K562 (cell line): ENCODE results near the gene MOB1A. TPM values are rescaled to one million over a fixed set of nuclear protein-coding genes. Genes with fewer than 3 reads are reported as not detected.

Experiments used
- CC2D1A ChIP-seq: fragments of 450-650 bp; IDR thresholded peaks from 2 replicates; pipeline ENCODE4 v1.6.1; 2017; ENCODE audit warnings: mild to moderate bottlenecking
- FOXK1 ChIP-seq: sonication (generic); formaldehyde crosslinking; IDR thresholded peaks from 2 replicates; pipeline ENCODE4 v1.8.0; 2022; ENCODE audit warnings: missing genetic modification reagents, mild to moderate bottlenecking, borderline replicate concordance
- GTF2E2 ChIP-seq: fragments of 200-800 bp; sonication (Bioruptor generic); IDR thresholded peaks from 2 replicates; pipeline ENCODE4 v1.6.1; 2016; ENCODE audit warnings: missing genetic modification characterization, missing compliant biosample characterization
- MEIS2 ChIP-seq: fragments of 450-650 bp; IDR thresholded peaks from 2 replicates; pipeline ENCODE4 v1.6.1; 2014; ENCODE audit warnings: mild to moderate bottlenecking; ENCODE audit not compliant: partially characterized antibody
- RBM25 ChIP-seq: fragments of 200-400 bp; formaldehyde crosslinking; IDR thresholded peaks from 2 replicates; pipeline ENCODE4 v1.6.1; 2018; ENCODE audit warnings: low read length, low read depth, moderate library complexity; ENCODE audit not compliant: severe bottlenecking
- ZNF232 ChIP-seq: sonication (generic); formaldehyde crosslinking; IDR thresholded peaks from 2 replicates; pipeline ENCODE4 v1.8.0; 2022; ENCODE audit warnings: mild to moderate bottlenecking, missing genetic modification reagents
- ZNF766 ChIP-seq: fragments of 200-800 bp; sonication (Bioruptor generic); conservative IDR thresholded peaks from 2 replicates; pipeline ENCODE4 v1.6.1; 2016; ENCODE audit warnings: missing genetic modification characterization, missing compliant biosample characterization
- polyA plus RNA-seq, 8 experiments: library from polyadenylated mRNA; depleted of rRNA in 4 of 8; stranded (reverse) in 5 of 8; unstranded in 3 of 8; fragments of >200 nt; fragmentation: Nextera tagmentation in 2 of 8; fragmentation: Illumina TruSeq in 1 of 8; extraction: Ambion mirVana in 2 of 8; extraction: Trizol in 1 of 8; gene quantifications; 2 replicates each; pipeline versions ENCODE4 v1.2.1 to v1.2.3, GENCODE V29; 2011 to 2014; ENCODE audit warnings: inconsistent platforms in 1 of 8, missing spikeins in 1 of 8
- total RNA-seq, 7 experiments: library from RNA; depleted of rRNA in 6 of 7; stranded (reverse); fragments of >200 nt in 6 of 7; fragmentation: Illumina TruSeq in 2 of 7; extraction: Trizol in 2 of 7; gene quantifications; 2 replicates each; pipeline versions ENCODE4 v1.2.1 to v1.2.3, GENCODE V29; 2011 to 2021; ENCODE audit warnings: low replicate concordance in 1 of 7
- TF ChIP-seq, protein P1 (sequence below): fragments of 200-600 bp; sonication (generic); IDR thresholded peaks from one replicate; pipeline ENCODE4 v1.6.1; 2012; ENCODE audit warnings: mild to moderate bottlenecking, low read depth, low read length, inconsistent platforms
- TF ChIP-seq, protein P2 (sequence below), 2 experiments: fragments of 450-650 bp in 1 of 2; sonication (generic) in 1 of 2; formaldehyde crosslinking; conservative IDR thresholded peaks; 2 replicates each; pipeline versions ENCODE4 v1.4.0 to v1.8.1; 2020 to 2022; ENCODE audit warnings: mild to moderate bottlenecking in 1 of 2, missing genetic modification reagents in 1 of 2
- TF ChIP-seq, protein P3 (sequence below): sonication (generic); IDR thresholded peaks from 2 replicates; pipeline ENCODE4 v1.6.1; 2016
- TF ChIP-seq, protein P4 (sequence below): sonication (generic); formaldehyde crosslinking; IDR thresholded peaks from 2 replicates; pipeline ENCODE4 v1.8.1; 2022; ENCODE audit warnings: missing genetic modification reagents

The MOB1A gene
- total and polyA plus RNA-seq, 9 of the 15 experiments (the other 6 are each of a cell fraction or from before 2014, with no cell fraction given): 24.8 to 100 (median 60.2) TPM

DNA sequence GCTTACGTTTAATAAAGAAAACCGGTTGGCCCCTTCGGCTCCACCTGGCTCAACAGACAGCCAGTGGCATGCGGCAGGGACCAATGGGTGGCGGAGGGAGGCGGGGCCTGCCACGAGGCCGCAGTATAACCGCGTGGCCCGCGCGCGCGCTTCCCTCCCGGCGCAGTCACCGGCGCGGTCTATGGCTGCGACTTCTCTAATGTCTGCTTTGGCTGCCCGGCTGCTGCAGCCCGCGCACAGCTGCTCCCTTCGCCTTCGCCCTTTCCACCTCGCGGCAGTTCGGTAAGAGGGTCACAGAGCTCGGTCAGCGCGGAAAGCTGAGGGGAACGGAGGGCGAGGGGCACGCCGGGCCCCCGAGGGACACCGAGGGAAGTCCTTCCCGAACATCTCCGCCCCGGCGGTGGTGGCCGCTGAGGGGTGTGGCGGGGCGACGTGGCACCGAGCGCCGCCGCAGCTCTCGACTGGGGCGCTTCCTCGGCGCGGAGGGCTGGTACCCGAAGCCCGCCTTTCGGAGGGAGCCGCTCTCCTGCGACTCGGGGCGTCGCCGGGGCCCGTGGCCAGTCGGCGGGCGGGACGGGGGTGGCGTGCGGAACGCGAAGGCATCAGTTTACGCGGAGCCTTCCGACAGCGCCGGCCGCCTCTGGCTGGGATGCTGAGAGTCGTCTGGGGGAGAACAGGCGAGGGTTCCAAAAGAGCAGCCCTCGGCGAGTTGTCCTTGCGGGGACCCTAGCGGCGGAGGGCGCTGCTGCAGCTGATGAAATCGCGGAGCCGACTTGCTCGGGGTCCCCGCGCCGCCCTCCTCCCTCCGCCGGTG is 20.0 kb upstream of the MOB1A start, which contains the start of gene MTHFD2 (continued):
- TF ChIP-seq, protein P1, sequence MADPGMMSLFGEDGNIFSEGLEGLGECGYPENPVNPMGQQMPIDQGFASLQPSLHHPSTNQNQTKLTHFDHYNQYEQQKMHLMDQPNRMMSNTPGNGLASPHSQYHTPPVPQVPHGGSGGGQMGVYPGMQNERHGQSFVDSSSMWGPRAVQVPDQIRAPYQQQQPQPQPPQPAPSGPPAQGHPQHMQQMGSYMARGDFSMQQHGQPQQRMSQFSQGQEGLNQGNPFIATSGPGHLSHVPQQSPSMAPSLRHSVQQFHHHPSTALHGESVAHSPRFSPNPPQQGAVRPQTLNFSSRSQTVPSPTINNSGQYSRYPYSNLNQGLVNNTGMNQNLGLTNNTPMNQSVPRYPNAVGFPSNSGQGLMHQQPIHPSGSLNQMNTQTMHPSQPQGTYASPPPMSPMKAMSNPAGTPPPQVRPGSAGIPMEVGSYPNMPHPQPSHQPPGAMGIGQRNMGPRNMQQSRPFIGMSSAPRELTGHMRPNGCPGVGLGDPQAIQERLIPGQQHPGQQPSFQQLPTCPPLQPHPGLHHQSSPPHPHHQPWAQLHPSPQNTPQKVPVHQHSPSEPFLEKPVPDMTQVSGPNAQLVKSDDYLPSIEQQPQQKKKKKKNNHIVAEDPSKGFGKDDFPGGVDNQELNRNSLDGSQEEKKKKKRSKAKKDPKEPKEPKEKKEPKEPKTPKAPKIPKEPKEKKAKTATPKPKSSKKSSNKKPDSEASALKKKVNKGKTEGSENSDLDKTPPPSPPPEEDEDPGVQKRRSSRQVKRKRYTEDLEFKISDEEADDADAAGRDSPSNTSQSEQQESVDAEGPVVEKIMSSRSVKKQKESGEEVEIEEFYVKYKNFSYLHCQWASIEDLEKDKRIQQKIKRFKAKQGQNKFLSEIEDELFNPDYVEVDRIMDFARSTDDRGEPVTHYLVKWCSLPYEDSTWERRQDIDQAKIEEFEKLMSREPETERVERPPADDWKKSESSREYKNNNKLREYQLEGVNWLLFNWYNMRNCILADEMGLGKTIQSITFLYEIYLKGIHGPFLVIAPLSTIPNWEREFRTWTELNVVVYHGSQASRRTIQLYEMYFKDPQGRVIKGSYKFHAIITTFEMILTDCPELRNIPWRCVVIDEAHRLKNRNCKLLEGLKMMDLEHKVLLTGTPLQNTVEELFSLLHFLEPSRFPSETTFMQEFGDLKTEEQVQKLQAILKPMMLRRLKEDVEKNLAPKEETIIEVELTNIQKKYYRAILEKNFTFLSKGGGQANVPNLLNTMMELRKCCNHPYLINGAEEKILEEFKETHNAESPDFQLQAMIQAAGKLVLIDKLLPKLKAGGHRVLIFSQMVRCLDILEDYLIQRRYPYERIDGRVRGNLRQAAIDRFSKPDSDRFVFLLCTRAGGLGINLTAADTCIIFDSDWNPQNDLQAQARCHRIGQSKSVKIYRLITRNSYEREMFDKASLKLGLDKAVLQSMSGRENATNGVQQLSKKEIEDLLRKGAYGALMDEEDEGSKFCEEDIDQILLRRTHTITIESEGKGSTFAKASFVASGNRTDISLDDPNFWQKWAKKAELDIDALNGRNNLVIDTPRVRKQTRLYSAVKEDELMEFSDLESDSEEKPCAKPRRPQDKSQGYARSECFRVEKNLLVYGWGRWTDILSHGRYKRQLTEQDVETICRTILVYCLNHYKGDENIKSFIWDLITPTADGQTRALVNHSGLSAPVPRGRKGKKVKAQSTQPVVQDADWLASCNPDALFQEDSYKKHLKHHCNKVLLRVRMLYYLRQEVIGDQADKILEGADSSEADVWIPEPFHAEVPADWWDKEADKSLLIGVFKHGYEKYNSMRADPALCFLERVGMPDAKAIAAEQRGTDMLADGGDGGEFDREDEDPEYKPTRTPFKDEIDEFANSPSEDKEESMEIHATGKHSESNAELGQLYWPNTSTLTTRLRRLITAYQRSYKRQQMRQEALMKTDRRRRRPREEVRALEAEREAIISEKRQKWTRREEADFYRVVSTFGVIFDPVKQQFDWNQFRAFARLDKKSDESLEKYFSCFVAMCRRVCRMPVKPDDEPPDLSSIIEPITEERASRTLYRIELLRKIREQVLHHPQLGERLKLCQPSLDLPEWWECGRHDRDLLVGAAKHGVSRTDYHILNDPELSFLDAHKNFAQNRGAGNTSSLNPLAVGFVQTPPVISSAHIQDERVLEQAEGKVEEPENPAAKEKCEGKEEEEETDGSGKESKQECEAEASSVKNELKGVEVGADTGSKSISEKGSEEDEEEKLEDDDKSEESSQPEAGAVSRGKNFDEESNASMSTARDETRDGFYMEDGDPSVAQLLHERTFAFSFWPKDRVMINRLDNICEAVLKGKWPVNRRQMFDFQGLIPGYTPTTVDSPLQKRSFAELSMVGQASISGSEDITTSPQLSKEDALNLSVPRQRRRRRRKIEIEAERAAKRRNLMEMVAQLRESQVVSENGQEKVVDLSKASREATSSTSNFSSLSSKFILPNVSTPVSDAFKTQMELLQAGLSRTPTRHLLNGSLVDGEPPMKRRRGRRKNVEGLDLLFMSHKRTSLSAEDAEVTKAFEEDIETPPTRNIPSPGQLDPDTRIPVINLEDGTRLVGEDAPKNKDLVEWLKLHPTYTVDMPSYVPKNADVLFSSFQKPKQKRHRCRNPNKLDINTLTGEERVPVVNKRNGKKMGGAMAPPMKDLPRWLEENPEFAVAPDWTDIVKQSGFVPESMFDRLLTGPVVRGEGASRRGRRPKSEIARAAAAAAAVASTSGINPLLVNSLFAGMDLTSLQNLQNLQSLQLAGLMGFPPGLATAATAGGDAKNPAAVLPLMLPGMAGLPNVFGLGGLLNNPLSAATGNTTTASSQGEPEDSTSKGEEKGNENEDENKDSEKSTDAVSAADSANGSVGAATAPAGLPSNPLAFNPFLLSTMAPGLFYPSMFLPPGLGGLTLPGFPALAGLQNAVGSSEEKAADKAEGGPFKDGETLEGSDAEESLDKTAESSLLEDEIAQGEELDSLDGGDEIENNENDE: no peak
- peak; percentile 97; the same call in 1 of the 2 replicates for TF ChIP-seq GTF2E2 (tag)
- peak; percentile 86 for TF ChIP-seq RBM25
- TF ChIP-seq, protein P2, sequence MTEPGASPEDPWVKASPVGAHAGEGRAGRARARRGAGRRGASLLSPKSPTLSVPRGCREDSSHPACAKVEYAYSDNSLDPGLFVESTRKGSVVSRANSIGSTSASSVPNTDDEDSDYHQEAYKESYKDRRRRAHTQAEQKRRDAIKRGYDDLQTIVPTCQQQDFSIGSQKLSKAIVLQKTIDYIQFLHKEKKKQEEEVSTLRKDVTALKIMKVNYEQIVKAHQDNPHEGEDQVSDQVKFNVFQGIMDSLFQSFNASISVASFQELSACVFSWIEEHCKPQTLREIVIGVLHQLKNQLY (CRISPR knock-in tag; conservative IDR thresholded peaks at IDR 0.05): peak in 1 of 2 experiments; percentile 96; a peak in 2 of 4 replicates
- TF ChIP-seq FOXK1: peak; percentile 18; the same call in 1 of the 2 replicates
- TF ChIP-seq MEIS2: peak; percentile 1
- TF ChIP-seq, protein P3, sequence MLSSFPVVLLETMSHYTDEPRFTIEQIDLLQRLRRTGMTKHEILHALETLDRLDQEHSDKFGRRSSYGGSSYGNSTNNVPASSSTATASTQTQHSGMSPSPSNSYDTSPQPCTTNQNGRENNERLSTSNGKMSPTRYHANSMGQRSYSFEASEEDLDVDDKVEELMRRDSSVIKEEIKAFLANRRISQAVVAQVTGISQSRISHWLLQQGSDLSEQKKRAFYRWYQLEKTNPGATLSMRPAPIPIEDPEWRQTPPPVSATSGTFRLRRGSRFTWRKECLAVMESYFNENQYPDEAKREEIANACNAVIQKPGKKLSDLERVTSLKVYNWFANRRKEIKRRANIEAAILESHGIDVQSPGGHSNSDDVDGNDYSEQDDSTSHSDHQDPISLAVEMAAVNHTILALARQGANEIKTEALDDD: no peak
- peak; percentile 12; the same call in 1 of the 2 replicates for TF ChIP-seq ZNF232 (CRISPR knock-in tag)
- TF ChIP-seq, protein P4, sequence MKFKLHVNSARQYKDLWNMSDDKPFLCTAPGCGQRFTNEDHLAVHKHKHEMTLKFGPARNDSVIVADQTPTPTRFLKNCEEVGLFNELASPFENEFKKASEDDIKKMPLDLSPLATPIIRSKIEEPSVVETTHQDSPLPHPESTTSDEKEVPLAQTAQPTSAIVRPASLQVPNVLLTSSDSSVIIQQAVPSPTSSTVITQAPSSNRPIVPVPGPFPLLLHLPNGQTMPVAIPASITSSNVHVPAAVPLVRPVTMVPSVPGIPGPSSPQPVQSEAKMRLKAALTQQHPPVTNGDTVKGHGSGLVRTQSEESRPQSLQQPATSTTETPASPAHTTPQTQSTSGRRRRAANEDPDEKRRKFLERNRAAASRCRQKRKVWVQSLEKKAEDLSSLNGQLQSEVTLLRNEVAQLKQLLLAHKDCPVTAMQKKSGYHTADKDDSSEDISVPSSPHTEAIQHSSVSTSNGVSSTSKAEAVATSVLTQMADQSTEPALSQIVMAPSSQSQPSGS (CRISPR knock-in tag): no peak; the same call in 1 of the 2 replicates
- TF ChIP-seq ZNF766 (CRISPR knock-in tag): peak; percentile 34; the same call in 1 of the 2 replicates
- peak; percentile 15; the same call in 1 of the 2 replicates for TF ChIP-seq CC2D1A
